ENCODE results near the gene SLC35C1.

Gene SLC35C1

GRCh38 chr11:45777127-45777969 lies 27.6 kb upstream of the SLC35C1 start:
- no peak overlapping the region for H3K27ac ChIP-seq (ENCODE audit: low read length)
- peaks cover 3% of the 10 kb centered on the region for H3K4me1 ChIP-seq (ENCODE audit: low read length)
- no peak overlapping the region for H3K9ac ChIP-seq (ENCODE audit: low read length)

GRCh38 chr11:45778341-45778740 lies 26.6 kb upstream of the SLC35C1 start:
- Histone ChIP-seq H3K27me3 (ENCODE audit: low read depth, low read length) (peaks cover 22% of the 10 kb centered on the region), H3K36me3 (replicated peaks; ENCODE audit: low read depth, low read length) (no peaks in the 10 kb centered on the region), H3K4me1 (ENCODE audit: low read length) (no peaks in the 10 kb centered on the region), H3K4me2 (ENCODE audit: low read length) (no peak overlapping the region), H3K9ac (ENCODE audit: low read length) (no peak overlapping the region), H4K20me1 (ENCODE audit: insufficient read depth, low read length) (no peaks in the 10 kb centered on the region), H3K4me3 (ENCODE audit: low read length) (no peak overlapping the region), H3K9me3 (ENCODE audit: insufficient read depth, low read length) (no peaks in the 10 kb centered on the region), H3K27ac (ENCODE audit: low read length) (no peak overlapping the region), H3K79me2 (ENCODE audit: low read length) (no peaks in the 10 kb centered on the region), H2AFZ (ENCODE audit: low read depth, low read length) (no peak overlapping the region)
- TF ChIP-seq CTCF (IDR thresholded peaks at IDR 0.05; ENCODE audit: low read depth, low read length): no peak
- TF ChIP-seq EZH2phosphoT487 (IDR thresholded peaks at IDR 0.05; ENCODE audit: low read depth): no peak

More at GRCh38 chr11:45777127-45777969, 27.6 kb upstream of the SLC35C1 start:
- TF ChIP-seq CTCF (IDR thresholded peaks at IDR 0.05; ENCODE audit: low read depth, low read length): no peak
- TF ChIP-seq EZH2phosphoT487 (IDR thresholded peaks at IDR 0.05; ENCODE audit: low read depth): no peak
- Histone ChIP-seq H2AFZ (ENCODE audit: low read depth, low read length) (no peak overlapping the region), H3K4me3 (ENCODE audit: low read length) (no peak overlapping the region), H3K9me3 (ENCODE audit: insufficient read depth, low read length) (no peaks in the 10 kb centered on the region), H3K36me3 (replicated peaks; ENCODE audit: low read depth, low read length) (no peaks in the 10 kb centered on the region), H3K4me2 (ENCODE audit: low read length) (no peak overlapping the region), H3K27me3 (ENCODE audit: low read depth, low read length) (peaks cover 32% of the 10 kb centered on the region), H3K79me2 (ENCODE audit: low read length) (no peaks in the 10 kb centered on the region), H4K20me1 (ENCODE audit: insufficient read depth, low read length) (no peaks in the 10 kb centered on the region)

- no peaks in the 10 kb centered on the region for H3K79me2 ChIP-seq (ENCODE audit: low read length)
- no peak overlapping the region for H3K9ac ChIP-seq (ENCODE audit: low read length)
- H2AFZ ChIP-seq (ENCODE audit: low read depth, low read length): no peak overlapping the region
- no peaks in the 10 kb centered on the region for H3K4me1 ChIP-seq (ENCODE audit: low read length)
- no peaks in the 10 kb centered on the region for H3K36me3 ChIP-seq (replicated peaks; ENCODE audit: low read depth, low read length)
- no peaks in the 10 kb centered on the region for H3K9me3 ChIP-seq (ENCODE audit: insufficient read depth, low read length)
- no peak overlapping the region for H3K4me2 ChIP-seq (ENCODE audit: low read length)
- no peak overlapping the region for H3K4me3 ChIP-seq (ENCODE audit: low read length)
- no peak for TF ChIP-seq CTCF (IDR thresholded peaks at IDR 0.05; ENCODE audit: low read depth, low read length)
- TF ChIP-seq EZH2phosphoT487 (IDR thresholded peaks at IDR 0.05; ENCODE audit: low read depth): no peak
- no peaks in the 10 kb centered on the region for H4K20me1 ChIP-seq (ENCODE audit: insufficient read depth, low read length)
- H3K27ac ChIP-seq (ENCODE audit: low read length): no peak overlapping the region
- peaks cover 19% of the 10 kb centered on the region for H3K27me3 ChIP-seq (ENCODE audit: low read depth, low read length)
These were observed 25.3 kb upstream of the SLC35C1 start for GRCh38 chr11:45779602-45780001.

- peaks cover 5% of the 10 kb centered on the region for H3K27me3 ChIP-seq (ENCODE audit: low read depth, low read length)
- no peak overlapping the region for H2AFZ ChIP-seq (ENCODE audit: low read depth, low read length)
- no peak overlapping the region for H3K27ac ChIP-seq (ENCODE audit: low read length)
- H3K4me2 ChIP-seq (ENCODE audit: low read length): no peak overlapping the region
- no peaks in the 10 kb centered on the region for H3K79me2 ChIP-seq (ENCODE audit: low read length)
- H4K20me1 ChIP-seq (ENCODE audit: insufficient read depth, low read length): no peaks in the 10 kb centered on the region
- TF ChIP-seq CTCF (IDR thresholded peaks at IDR 0.05; ENCODE audit: low read depth, low read length): no peak
- TF ChIP-seq EZH2phosphoT487 (IDR thresholded peaks at IDR 0.05; ENCODE audit: low read depth): no peak
- no peaks in the 10 kb centered on the region for H3K36me3 ChIP-seq (replicated peaks; ENCODE audit: low read depth, low read length)
- H3K4me1 ChIP-seq (ENCODE audit: low read length): no peaks in the 10 kb centered on the region
- no peak overlapping the region for H3K9ac ChIP-seq (ENCODE audit: low read length)
- H3K4me3 ChIP-seq (ENCODE audit: low read length): no peak overlapping the region
- no peaks in the 10 kb centered on the region for H3K9me3 ChIP-seq (ENCODE audit: insufficient read depth, low read length)
These were observed 18.7 kb upstream of the SLC35C1 start for GRCh38 chr11:45786272-45786671.

Measured in OCI-LY3 (cell line).